Neural cell (in vitro differentiated cells): ENCODE measurements around the gene KRT20.

Experiments used
- CTCF ChIP-seq: fragments of 450-650 bp; IDR thresholded peaks from 2 replicates; pipeline ENCODE4 v1.5.1; 2014; ENCODE audit warnings: antibody characterized with exemption, mild to moderate bottlenecking, moderate library complexity; ENCODE audit not compliant: poor library complexity, severe bottlenecking
- EP300 ChIP-seq: fragments of 450-650 bp; conservative IDR thresholded peaks from 2 replicates; pipeline ENCODE4 v1.6.1; 2014; ENCODE audit warnings: antibody characterized with exemption, mild to moderate bottlenecking, moderate library complexity; ENCODE audit not compliant: poor library complexity, severe bottlenecking
- EZH2 ChIP-seq: fragments of 200-600, 300-800 bp; shearing (Covaris generic), sonication (generic); IDR thresholded peaks from 2 replicates; pipeline ENCODE4 v1.6.1; 2014; ENCODE audit warnings: antibody characterized with exemption, low read length, borderline replicate concordance, mild to moderate bottlenecking; ENCODE audit not compliant: insufficient read depth, poor library complexity, severe bottlenecking
- POLR2AphosphoS5 ChIP-seq: IDR thresholded peaks from 2 replicates; pipeline ENCODE4 v1.6.1; 2012
- RAD21 ChIP-seq: fragments of 450-650 bp; conservative IDR thresholded peaks from 2 replicates; pipeline ENCODE4 v1.6.1; 2014; ENCODE audit warnings: antibody characterized with exemption, mild to moderate bottlenecking, moderate library complexity
- REST ChIP-seq: IDR thresholded peaks from 2 replicates; pipeline ENCODE4 v1.6.1; 2012; ENCODE audit warnings: borderline replicate concordance
- SMC3 ChIP-seq: fragments of 450-650 bp; conservative IDR thresholded peaks from 2 replicates; pipeline ENCODE4 v1.6.1; 2014; ENCODE audit warnings: antibody characterized with exemption, mild to moderate bottlenecking, moderate library complexity; ENCODE audit not compliant: poor library complexity
- TAF1 ChIP-seq: IDR thresholded peaks from 2 replicates; pipeline ENCODE4 v1.6.1; 2012; ENCODE audit warnings: low read depth

- TF ChIP-seq TAF1 (no peak), POLR2AphosphoS5 (no peak), CTCF (no peak), EZH2 (no peak), EP300 (no peak), REST (no peak), RAD21 (no peak), SMC3 (no peak)
Measured at GRCh38 chr17:40864661-40865390, 20.2 kb downstream of the KRT20 start.
